DMS114 treated with DMSO at 0.1 percent for 48 hours (cell line): ENCODE results near the gene NDUFAF7.
"Not testable (repeated sequence)": the region's sequence is repeated elsewhere in the genome, so short reads cannot be mapped to it uniquely, and the experiment has no call there.

Source experiments
- DNase-seq: peaks from one replicate; lab custom pipeline; 2025; ENCODE audit not compliant: unreplicated experiment; lab: John Stamatoyannopoulos, UW

Gene NDUFAF7

GRCh38 chr2:37211939-37212338, 19.5 kb upstream of the NDUFAF7 start:
- no peak for DNase-seq

- no peak for DNase-seq
Observed at GRCh38 chr2:37215250-37215649, 16.2 kb upstream of the NDUFAF7 start.

DNA sequence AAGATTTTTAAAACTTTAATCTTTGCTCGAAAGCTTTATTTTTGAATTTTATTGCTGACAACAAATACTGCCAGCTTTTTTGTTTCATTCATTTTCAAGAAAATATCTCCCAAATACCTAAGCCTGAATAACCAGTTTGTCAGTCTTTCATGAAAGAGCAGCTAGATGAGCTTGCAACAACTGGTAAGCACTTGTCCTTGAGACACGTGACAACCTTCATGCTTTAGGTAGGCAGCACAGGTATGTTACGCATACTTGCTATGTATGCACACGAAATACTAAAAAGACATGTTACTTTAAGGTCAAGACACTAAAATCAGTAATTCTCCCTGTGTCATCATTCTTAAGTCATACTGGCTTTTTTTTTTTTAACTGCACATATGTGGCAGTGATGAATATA, 12.4 kb upstream of the NDUFAF7 start:
- no peak for DNase-seq

DNA sequence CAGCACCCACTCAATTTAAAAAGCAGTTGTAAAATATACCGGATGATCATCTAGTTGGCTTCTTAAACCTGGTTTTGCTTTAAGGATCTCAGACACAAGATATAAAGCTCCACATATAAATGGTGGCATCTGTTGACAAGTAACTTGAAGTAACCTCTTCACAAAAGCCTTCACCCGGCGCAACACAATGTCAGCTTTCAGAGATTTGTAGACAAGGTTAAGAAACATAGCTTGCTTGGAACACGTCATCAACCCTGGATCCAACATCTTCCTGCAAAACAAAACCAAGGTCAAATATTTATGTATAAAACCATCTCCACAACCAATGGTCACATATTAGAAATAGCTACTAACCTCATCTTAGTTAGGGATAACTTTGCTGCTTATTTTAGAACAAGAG, 8.3 kb upstream of the NDUFAF7 start:
- no peak for DNase-seq

- DNase-seq, result no peak
Observed at GRCh38 chr2:37224063-37224462, 7.4 kb upstream of the NDUFAF7 start.

- not testable (repeated sequence) for DNase-seq
Observed at GRCh38 chr2:37225129-37225528, 6.3 kb upstream of the NDUFAF7 start.

DNA sequence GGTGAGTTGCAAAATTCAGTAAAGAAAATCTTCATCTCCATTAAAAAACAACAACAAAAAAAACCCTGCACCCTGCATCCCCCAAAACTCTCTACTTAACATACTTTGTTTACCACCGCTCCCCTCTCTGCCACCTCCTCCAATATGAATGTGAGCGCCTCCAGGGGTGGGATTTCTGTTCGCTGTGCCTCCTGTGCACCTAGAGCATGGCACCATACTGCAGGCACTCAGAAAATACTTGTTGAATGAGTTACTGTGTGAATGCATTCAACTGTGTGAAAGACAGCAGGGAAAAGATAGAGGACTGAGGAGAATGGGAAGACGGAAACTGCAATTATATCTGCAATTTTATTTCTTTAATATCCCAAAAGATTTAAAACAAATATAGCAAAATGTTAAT, 4.6 kb upstream of the NDUFAF7 start:
- DNase-seq, result no peak

DNA sequence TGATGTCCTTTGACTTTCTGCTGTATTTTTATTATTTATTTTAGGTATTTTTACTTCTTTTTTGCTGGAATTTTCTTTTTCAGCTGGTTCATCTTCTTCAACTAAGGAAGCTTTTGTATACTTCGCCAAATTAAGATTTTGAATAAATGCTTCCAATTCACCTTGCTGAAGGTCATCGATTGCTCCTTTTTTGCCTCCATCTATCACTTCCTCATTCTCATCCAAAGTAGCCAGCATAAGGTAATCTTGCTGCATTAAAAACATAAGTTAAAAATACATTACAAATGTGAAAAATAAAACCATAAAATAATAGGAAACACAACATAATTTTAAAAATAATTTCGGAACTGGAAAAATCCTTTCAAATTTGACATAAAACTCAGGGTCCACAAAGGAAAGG, 2.7 kb upstream of the NDUFAF7 start:
- no peak for DNase-seq

GRCh38 chr2:37230581-37230980, 877 bp upstream of the NDUFAF7 start:
- no peak for DNase-seq

DNA sequence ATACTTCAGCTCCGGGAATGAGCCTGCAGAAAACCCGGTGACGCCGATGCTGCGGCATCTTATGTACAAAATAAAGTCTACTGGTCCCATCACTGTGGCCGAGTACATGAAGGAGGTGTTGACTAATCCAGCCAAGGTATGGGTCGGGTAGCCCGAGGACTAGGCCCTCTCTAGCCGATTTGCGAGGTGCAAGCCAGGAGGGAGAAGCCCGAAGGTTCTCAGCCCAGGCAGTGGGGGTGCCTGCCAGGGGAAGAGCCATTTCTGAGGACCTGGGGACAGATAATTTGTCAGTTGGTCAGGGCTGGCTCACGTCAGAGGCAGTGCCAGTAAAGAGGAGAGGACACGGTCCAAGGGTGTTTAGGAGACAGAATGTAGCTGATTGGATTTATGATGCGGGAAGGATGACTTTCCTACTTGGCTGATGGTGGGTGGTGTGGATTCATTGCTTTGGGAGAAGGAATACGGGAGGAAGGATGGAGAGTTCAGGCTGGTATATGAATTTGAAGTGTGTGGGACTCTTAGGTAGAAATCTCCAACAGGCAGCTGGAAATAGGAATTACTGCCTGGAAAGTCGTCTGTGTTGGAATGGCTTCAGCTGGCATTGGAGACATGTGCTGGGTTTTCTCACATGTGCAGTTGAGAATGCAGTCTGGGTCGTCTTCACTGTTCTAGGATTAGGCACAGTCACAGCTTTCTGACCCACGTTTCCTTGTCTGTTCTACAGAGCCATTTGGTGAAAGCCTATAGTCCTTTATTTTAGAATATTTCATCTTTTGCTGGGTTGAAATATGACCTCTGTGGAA, 874 bp downstream of the NDUFAF7 start:
- no peak for DNase-seq

GRCh38 chr2:37243435-37243834, 12.0 kb downstream of the NDUFAF7 start:
- DNase-seq, result no peak

DNA sequence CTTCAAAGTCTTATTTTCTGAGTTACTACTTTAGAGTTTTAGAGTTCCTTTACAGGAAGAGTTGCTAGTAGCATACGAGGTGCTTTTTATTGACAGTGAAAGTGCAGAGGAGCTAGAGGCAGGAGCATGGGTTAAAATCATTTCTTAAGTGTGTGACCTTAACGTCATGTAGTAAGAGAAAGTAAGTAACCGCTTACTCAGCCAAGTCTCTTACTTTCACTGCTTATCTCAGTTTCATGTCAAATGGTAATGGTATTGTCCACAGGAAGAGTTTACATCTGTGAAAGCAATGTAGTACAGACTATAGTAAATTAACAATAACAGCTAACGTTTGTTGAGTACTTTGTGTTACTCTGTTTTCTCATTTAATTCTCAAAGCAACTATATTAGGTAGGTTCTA, 12.6 kb downstream of the NDUFAF7 start:
- DNase-seq, result no peak

DNA sequence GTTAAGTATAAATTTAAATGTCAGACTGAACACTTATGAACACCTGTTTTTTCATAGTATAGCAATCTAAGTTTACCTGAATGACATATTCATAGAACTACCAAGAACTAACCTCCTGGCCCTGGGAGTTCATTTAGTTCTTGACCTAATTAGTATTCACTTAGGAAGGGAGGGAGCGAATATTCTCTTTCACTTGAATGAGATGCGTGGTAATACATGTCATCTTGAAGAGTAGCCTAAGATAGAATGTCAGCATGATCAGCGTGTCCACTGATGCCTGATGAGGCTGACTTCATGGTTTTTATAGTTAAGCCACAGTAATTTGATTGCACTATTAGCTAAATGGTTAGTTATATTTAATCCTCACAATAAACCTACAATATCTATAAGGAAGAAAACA, 13.3 kb downstream of the NDUFAF7 start:
- no peak for DNase-seq

DNA sequence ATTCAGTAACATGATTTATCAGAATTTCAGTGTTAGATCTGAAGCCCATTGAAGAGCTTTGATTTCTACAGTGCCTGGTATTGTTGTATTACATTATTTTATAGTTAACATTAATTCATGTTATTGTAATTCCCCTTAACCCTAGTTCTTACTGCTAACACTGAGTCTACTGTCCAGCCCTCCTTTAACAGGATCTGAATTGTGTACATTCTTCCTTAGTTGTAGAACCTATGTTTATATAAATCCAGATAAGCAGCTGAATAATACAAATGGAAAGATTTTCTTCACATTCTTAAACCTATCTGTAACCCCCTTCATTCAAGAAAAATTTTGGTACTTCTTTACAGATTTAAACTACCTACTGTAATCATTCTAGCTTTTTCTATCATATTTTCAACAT, 14.7 kb downstream of the NDUFAF7 start:
- DNase-seq, result no peak

GRCh38 chr2:37250869-37251740, 19.6 kb downstream of the NDUFAF7 start:
- no peak for DNase-seq

GRCh38 chr2:37262522-37262921, 31.1 kb downstream of the NDUFAF7 start:
- DNase-seq, result no peak

GRCh38 chr2:37263839-37264238, 32.4 kb downstream of the NDUFAF7 start:
- DNase-seq, result no peak

DNA sequence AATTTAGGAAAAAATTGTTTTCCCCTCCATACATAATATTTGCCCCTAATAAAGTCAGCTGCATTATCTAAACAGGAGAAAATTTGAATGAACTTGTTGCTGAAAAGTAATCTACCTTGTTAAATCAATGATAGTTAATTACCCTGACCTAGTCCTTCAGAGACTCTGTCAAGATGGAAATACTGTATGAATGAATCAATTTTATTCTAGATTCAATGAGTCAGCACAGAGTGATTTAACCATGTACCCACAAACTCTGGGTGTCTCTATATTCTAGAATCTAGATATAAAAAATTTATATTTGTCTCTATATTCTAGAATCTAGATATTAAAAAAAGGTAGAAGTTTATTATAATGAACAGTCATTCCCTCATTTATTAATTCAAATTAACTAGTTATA, 36.2 kb downstream of the NDUFAF7 start:
- no peak for DNase-seq

GRCh38 chr2:37268111-37268510, 36.7 kb downstream of the NDUFAF7 start:
- DNase-seq, result no peak

DNA sequence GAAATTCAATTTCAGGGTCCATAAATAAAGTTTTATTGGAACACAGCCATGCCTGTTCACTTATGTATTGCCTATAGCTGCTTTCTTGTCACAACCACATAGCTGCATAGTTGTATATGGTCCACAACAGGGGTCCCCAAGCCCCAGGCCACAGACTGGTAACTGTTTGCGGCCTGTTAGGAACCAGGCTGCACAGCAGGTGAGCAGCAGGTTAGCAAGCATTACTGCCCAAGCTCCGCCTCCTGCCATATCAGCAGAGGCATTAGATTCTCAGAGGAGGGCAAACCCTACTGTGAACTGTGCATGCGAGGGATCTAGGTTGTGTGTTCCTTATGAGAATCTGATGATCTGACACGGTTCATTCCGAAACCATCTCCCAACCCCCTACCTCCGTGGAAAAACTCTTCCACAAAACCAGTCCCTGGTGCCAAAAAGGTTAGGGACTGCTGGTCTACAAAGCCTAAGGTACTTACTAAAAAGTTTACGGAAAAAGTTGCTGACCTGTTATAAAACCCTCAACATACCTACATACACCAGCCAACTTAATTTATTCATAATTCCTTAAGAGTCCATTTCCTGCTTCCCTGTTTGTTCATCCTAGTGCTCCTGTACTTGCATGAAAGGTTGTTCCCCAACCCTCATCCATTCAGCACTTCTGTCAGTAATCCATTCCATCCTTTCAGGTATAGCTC, 40.1 kb downstream of the NDUFAF7 start:
- no peak for DNase-seq

DNA sequence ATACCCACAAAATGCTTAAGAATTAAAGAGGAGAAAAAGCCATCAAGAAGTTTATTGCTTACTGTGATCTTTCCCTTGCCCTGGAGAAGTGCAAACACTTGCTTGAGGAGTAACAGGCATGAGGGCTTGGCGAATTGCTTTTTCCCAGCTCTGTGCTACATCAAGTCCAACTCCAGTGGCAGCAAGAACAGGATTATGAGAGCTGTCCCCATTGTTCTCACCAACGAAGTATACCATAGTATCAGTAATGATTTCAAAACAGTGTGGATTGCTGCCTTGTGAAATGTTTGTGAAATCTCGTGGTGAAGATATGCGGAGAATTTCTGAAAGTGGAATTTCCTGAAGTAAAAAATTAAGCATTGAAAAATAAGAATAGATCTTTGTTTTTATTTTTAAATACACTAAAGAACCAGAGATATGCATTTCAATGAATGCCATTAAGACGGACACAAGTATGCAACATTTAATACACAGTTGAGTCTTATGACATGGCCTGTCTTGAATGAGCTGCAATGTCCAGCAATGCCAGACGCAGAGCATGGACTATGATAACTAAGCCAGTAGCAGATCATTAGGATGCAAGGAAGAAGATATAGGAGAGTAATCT, 43.0 kb downstream of the NDUFAF7 start:
- DNase-seq, result no peak
